Measurements from ENCODE around the gene ZNF587. TPM values are rescaled to one million over a fixed set of nuclear protein-coding genes. Genes with fewer than 3 reads are reported as not detected.
"Not testable (repeated sequence)": the region's sequence is repeated elsewhere in the genome, so short reads cannot be mapped to it uniquely, and the experiment has no call there.

The ZNF587 gene
- 10.5 TPM for polyA plus RNA-seq

GRCh38 chr19:57849666-57850473 lies at the start of gene ZNF587:
TSS of gene ZNF587 (plus strand) at chr19:57849859. CDS start at chr19:57850039, 180 bp downstream.
- H3K27me3 Mint-ChIP-seq, H3K36me3 Mint-ChIP-seq, H3K9me3 Mint-ChIP-seq: not testable (repeated sequence)
- peak within 1 kb of the TSS; percentile 93 to 98 (median 96) for H3K4me3 Mint-ChIP-seq
- H3K27ac Mint-ChIP-seq, result peak within 1 kb of the TSS; percentile 82 to 96 (median 93)
- H3K4me1 Mint-ChIP-seq, result peaks cover 21 to 23% (median 22%) of the 10 kb centered on the region in 3 donors

GRCh38 chr19:57800696-57801095 lies 49.0 kb upstream of the ZNF587 start:
- peaks cover 15 to 31% (median 24%) of the 10 kb centered on the region in 3 donors for H3K4me1 Mint-ChIP-seq
- peaks cover 6% of the 10 kb centered on the region for H3K36me3 Mint-ChIP-seq
- H3K4me3 Mint-ChIP-seq, result no peak overlapping the region
- peaks cover 0 to 2% (median 0%) of the 10 kb centered on the region in 3 donors for H3K9me3 Mint-ChIP-seq
- no peaks in the 10 kb centered on the region for H3K27me3 Mint-ChIP-seq
- no peak overlapping the region for H3K27ac Mint-ChIP-seq

- H3K27ac Mint-ChIP-seq, result peak overlapping the region in 2 of 3 donors; percentile 29 to 32
- peak overlapping the region in 2 of 4 donors; percentile 24 to 31 for H3K4me3 Mint-ChIP-seq
Measured at GRCh38 chr19:57802269-57802668, 47.4 kb upstream of the ZNF587 start.

GRCh38 chr19:57803265-57803593 lies 46.4 kb upstream of the ZNF587 start:
- H3K27ac Mint-ChIP-seq, result peak overlapping the region in 2 of 3 donors; percentile 59 to 84
- H3K36me3 Mint-ChIP-seq, result peaks cover 4% of the 10 kb centered on the region
- H3K4me3 Mint-ChIP-seq, result peak overlapping the region in 3 of 4 donors; percentile 77 to 95 (median 77)
- peaks cover 15 to 36% (median 22%) of the 10 kb centered on the region in 3 donors for H3K4me1 Mint-ChIP-seq
- H3K27me3 Mint-ChIP-seq, result no peaks in the 10 kb centered on the region
- H3K9me3 Mint-ChIP-seq, result peaks cover 0 to 2% (median 0%) of the 10 kb centered on the region in 3 donors

More at GRCh38 chr19:57802269-57802668, 47.4 kb upstream of the ZNF587 start:
- Mint-ChIP-seq H3K36me3 (peaks cover 4% of the 10 kb centered on the region), H3K4me1 (peaks cover 15 to 31% (median 24%) of the 10 kb centered on the region in 3 donors), H3K9me3 (peaks cover 0 to 2% (median 0%) of the 10 kb centered on the region in 3 donors), H3K27me3 (no peaks in the 10 kb centered on the region)

GRCh38 chr19:57803594-57804325 lies 45.9 kb upstream of the ZNF587 start:
- H3K27ac Mint-ChIP-seq, result peak overlapping the region in 2 of 3 donors; percentile 59 to 84
- peaks cover 0 to 2% (median 0%) of the 10 kb centered on the region in 3 donors for H3K9me3 Mint-ChIP-seq
- peak overlapping the region in 3 of 4 donors; percentile 77 to 95 (median 77) for H3K4me3 Mint-ChIP-seq
- peaks cover 15 to 36% (median 22%) of the 10 kb centered on the region in 3 donors for H3K4me1 Mint-ChIP-seq
- peaks cover 6% of the 10 kb centered on the region for H3K36me3 Mint-ChIP-seq
- no peaks in the 10 kb centered on the region for H3K27me3 Mint-ChIP-seq

- peak overlapping the region in 1 of 4 donors; percentile 15 for H3K4me3 Mint-ChIP-seq
- H3K27ac Mint-ChIP-seq, result no peak overlapping the region
- H3K9me3 Mint-ChIP-seq, result peaks cover 0 to 2% (median 0%) of the 10 kb centered on the region in 3 donors
- peaks cover 4% of the 10 kb centered on the region for H3K36me3 Mint-ChIP-seq
- no peaks in the 10 kb centered on the region for H3K27me3 Mint-ChIP-seq
- H3K4me1 Mint-ChIP-seq, result peaks cover 13 to 22% (median 21%) of the 10 kb centered on the region in 3 donors
Measured at GRCh38 chr19:57807541-57807940, 42.1 kb upstream of the ZNF587 start.

GRCh38 chr19:57810410-57811295 lies 39.0 kb upstream of the ZNF587 start:
- not testable (repeated sequence) for H3K9me3 Mint-ChIP-seq, H3K36me3 Mint-ChIP-seq, H3K27ac Mint-ChIP-seq, H3K27me3 Mint-ChIP-seq
- H3K4me3 Mint-ChIP-seq, result peak overlapping the region in 1 of 4 donors; percentile 70
- peaks cover 21 to 33% (median 22%) of the 10 kb centered on the region in 3 donors for H3K4me1 Mint-ChIP-seq

GRCh38 chr19:57812226-57812625 lies 37.4 kb upstream of the ZNF587 start:
- peaks cover 23 to 40% (median 23%) of the 10 kb centered on the region in 3 donors for H3K4me1 Mint-ChIP-seq
- peak overlapping the region in 2 of 4 donors; percentile 13 to 45 for H3K4me3 Mint-ChIP-seq

GRCh38 chr19:57812975-57813820 lies 36.5 kb upstream of the ZNF587 start:
- H3K9me3 Mint-ChIP-seq, H3K27me3 Mint-ChIP-seq, H3K36me3 Mint-ChIP-seq: not testable (repeated sequence)
- Mint-ChIP-seq H3K4me1 (peaks cover 23 to 35% (median 23%) of the 10 kb centered on the region in 3 donors), H3K4me3 (peak overlapping the region; percentile 13 to 99 (median 46)), H3K27ac (peak overlapping the region in 1 of 3 donors; percentile 19)

More at GRCh38 chr19:57812226-57812625, 37.4 kb upstream of the ZNF587 start:
- peaks cover 2% of the 10 kb centered on the region for H3K36me3 Mint-ChIP-seq
- H3K27ac Mint-ChIP-seq, result peak overlapping the region in 1 of 3 donors; percentile 0
- H3K27me3 Mint-ChIP-seq, result no peaks in the 10 kb centered on the region
- H3K9me3 Mint-ChIP-seq, result no peaks in the 10 kb centered on the region

- H3K27me3 Mint-ChIP-seq, result no peaks in the 10 kb centered on the region
- peaks cover 25 to 35% (median 26%) of the 10 kb centered on the region in 3 donors for H3K4me1 Mint-ChIP-seq
- H3K9me3 Mint-ChIP-seq, result no peaks in the 10 kb centered on the region
- no peaks in the 10 kb centered on the region for H3K36me3 Mint-ChIP-seq
- H3K27ac Mint-ChIP-seq, result peak overlapping the region; percentile 91 to 98 (median 95)
- peak overlapping the region; percentile 94 to 99 (median 98) for H3K4me3 Mint-ChIP-seq
Measured at GRCh38 chr19:57813919-57814504, 35.6 kb upstream of the ZNF587 start.

- H3K4me1 Mint-ChIP-seq, result peaks cover 22 to 37% (median 26%) of the 10 kb centered on the region in 3 donors
- H3K27ac Mint-ChIP-seq, result peak within 1 kb of the TSS; percentile 91 to 98 (median 95)
- peak within 1 kb of the TSS; percentile 94 to 99 (median 98) for H3K4me3 Mint-ChIP-seq
- H3K27me3 Mint-ChIP-seq, result no peaks in the 10 kb centered on the region
- no peaks in the 10 kb centered on the region for H3K36me3 Mint-ChIP-seq
- H3K9me3 Mint-ChIP-seq, result no peaks in the 10 kb centered on the region
Measured at GRCh38 chr19:57814505-57815246, 35.0 kb upstream of the ZNF587 start, which contains the start of gene ZNF552. TSS of gene ZNF552 (minus strand) at chr19:57814913. CDS start at chr19:57814743, 170 bp downstream.

GRCh38 chr19:57815247-57816075 lies 34.2 kb upstream of the ZNF587 start:
- Mint-ChIP-seq H3K4me3 (peak overlapping the region; percentile 94 to 99 (median 98)), H3K36me3 (no peaks in the 10 kb centered on the region), H3K27ac (peak overlapping the region; percentile 91 to 98 (median 95)), H3K4me1 (peaks cover 27 to 45% (median 34%) of the 10 kb centered on the region in 3 donors), H3K9me3 (no peaks in the 10 kb centered on the region), H3K27me3 (no peaks in the 10 kb centered on the region)

All from IgD-negative memory B cell (primary cell).